H1 (cell line): ENCODE measurements around the gene ABI2. TPM values are rescaled to one million over a fixed set of nuclear protein-coding genes. Genes with fewer than 3 reads are reported as not detected.

Source experiments
- BCL11A ChIP-seq, 2 experiments: IDR thresholded peaks; one replicate each; pipeline ENCODE4 v1.6.1; 2011; ENCODE audit warnings: low read depth in 2 of 2, low read length in 2 of 2, mild to moderate bottlenecking in 2 of 2
- CHD1 ChIP-seq: IDR thresholded peaks from 2 replicates; pipeline ENCODE4 v1.6.1; 2012; ENCODE audit warnings: low read depth, low read length, improper control_type of control experiment
- FOSL1 ChIP-seq: IDR thresholded peaks from 2 replicates; pipeline ENCODE4 v1.6.1; 2011; ENCODE audit warnings: mild to moderate bottlenecking, low read depth, low read length, moderate library complexity; ENCODE audit not compliant: insufficient read depth
- GTF2F1 ChIP-seq: IDR thresholded peaks from 2 replicates; pipeline ENCODE4 v1.6.1; 2012; ENCODE audit warnings: low read depth, low read length, improper control_type of control experiment, borderline replicate concordance
- HDAC6 ChIP-seq: IDR thresholded peaks from one replicate; pipeline ENCODE4 v1.7.1; 2012; ENCODE audit warnings: low read depth, mild to moderate bottlenecking, inconsistent platforms, low read length, moderate library complexity
- NRF1 ChIP-seq: IDR thresholded peaks from 2 replicates; pipeline ENCODE4 v1.6.1; 2011; ENCODE audit warnings: mild to moderate bottlenecking, low read depth, low read length, improper control_type of control experiment
- PHF8 ChIP-seq: fragments of 200-600 bp; sonication (generic); conservative IDR thresholded peaks from 2 replicates; pipeline ENCODE4 v1.7.1; 2012; ENCODE audit warnings: low read depth, mild to moderate bottlenecking, inconsistent platforms, low read length, moderate library complexity
- RBBP5 ChIP-seq: IDR thresholded peaks from 2 replicates; pipeline ENCODE4 v1.7.1; 2012; ENCODE audit warnings: low read depth, mild to moderate bottlenecking, inconsistent platforms, low read length, moderate library complexity, borderline replicate concordance
- RNF2 ChIP-seq: fragments of 200-900, 300-1000 bp; sonication (generic); IDR thresholded peaks from 2 replicates; pipeline ENCODE4 v1.7.1; 2016; ENCODE audit warnings: borderline replicate concordance, low read depth, mild to moderate bottlenecking, antibody characterized with exemption, low read length; ENCODE audit not compliant: poor library complexity, severe bottlenecking; ENCODE audit errors: missing control alignments
- SP4 ChIP-seq: IDR thresholded peaks from 2 replicates; pipeline ENCODE4 v1.6.1; 2012; ENCODE audit warnings: low read length, inconsistent platforms
- SRF ChIP-seq: IDR thresholded peaks from 2 replicates; pipeline ENCODE4 v1.6.1; 2011; ENCODE audit warnings: mild to moderate bottlenecking, low read depth, low read length, moderate library complexity
- ZNF274 ChIP-seq: IDR thresholded peaks from 2 replicates; pipeline ENCODE4 v1.7.0; 2012; ENCODE audit warnings: low read length, borderline replicate concordance; ENCODE audit errors: extremely low read depth
- polyA plus RNA-seq, 7 experiments: library from polyadenylated mRNA; depleted of rRNA in 3 of 7; stranded (reverse) in 5 of 7; unstranded in 2 of 7; fragments of >200 nt in 5 of 7; fragments of 200-250 nt in 2 of 7; gene quantifications; 1 replicate in 5 of 7; 2 replicates in 1 of 7; 4 replicates in 1 of 7; pipeline versions ENCODE4 v1.2.1 to v1.2.3, GENCODE V29; 2011 to 2013; ENCODE audit warnings: missing spikeins in 2 of 7, mixed read lengths in 2 of 7
- total RNA-seq: library from RNA; stranded (reverse); fragmentation: NEBNext Ultra II Directional; extraction: Animal tissue kit (Norgen Biotek cat#: 25700); gene quantifications from 2 replicates; pipeline ENCODE4 v1.2.1, GENCODE V29; 2021
- TF ChIP-seq, protein P1 (sequence below): IDR thresholded peaks from 2 replicates; pipeline ENCODE4 v1.6.1; 2012; ENCODE audit warnings: inconsistent platforms

Gene ABI2
- total and polyA plus RNA-seq, 2 of the 8 experiments (the other 6 are each of a cell fraction or from before 2014, with no cell fraction given): 62.3 to 118 TPM

DNA sequence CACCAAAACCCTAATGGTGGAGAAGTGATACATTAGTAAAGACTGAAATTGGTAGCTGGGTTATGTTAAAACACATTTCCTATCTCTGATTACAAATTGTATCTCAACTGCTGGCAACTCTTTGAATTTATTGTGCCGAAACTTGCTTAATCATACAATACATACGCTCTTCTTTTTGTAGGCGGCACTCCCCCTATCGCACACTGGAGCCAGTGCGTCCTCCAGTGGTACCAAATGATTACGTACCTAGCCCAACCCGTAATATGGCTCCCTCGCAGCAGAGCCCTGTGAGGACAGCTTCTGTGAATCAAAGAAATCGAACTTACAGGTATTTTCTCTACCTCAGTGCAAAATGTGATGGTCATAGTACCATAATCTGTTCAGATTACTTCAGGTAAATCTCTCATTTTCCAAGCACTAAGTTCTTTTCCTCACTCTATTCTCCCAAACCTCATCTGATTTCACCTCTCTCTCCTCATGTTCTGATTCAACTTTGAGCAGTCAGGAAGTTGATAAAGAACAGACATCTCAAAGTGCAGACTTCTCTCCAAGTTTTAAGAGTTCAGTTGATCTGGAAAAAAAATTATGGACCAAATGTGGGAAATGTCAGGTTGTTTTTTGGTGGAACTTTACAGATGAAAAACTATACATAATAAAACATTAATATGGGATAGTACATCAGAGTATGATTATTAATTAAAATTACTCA, 66.5 kb downstream of the ABI2 start (continued):
- TF ChIP-seq GTF2F1 (no peak), SP4 (no peak), CHD1 (no peak), PHF8 (no peak), RNF2 (no peak), SRF (no peak), FOSL1 (no peak), RBBP5 (no peak), BCL11A (IDR thresholded peaks at IDR 0.05; ENCODE audit: low read depth in 2 of 2, low read length in 2 of 2) (no peak), ZNF274 (no peak), HDAC6 (no peak), NRF1 (no peak)
- TF ChIP-seq, protein P1, sequence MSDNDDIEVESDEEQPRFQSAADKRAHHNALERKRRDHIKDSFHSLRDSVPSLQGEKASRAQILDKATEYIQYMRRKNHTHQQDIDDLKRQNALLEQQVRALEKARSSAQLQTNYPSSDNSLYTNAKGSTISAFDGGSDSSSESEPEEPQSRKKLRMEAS: no peak
